Cerebellar nuclear complex (tissue), 1 donor: ENCODE data around the gene PTPRD.
A peak's percentile ranks its signal among the peaks of the same experiment; 100 is the strongest.

ENCODE experiments used
- DNase-seq, 2 experiments: peaks; one replicate each; lab custom pipeline; 2025; lab: John Stamatoyannopoulos, UW

Gene PTPRD

DNA sequence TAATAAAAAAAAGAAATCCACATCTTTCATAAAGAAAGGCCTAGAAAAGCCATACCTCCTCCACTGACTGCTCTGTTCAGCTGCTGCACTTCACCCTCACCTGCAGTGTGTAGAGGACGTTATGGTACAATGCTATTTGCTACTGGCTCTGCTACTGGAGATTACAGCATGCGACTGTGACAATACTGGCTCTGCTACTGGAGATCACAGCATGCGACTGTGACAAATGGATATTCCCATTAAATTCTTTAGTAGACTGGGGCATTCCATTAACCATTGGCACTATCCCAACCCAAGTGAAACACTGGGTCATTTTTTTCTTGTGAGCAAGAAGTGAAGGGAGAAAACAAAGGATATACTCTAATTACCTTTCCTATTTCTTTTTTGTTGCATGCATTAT, 1749.7 kb downstream of the PTPRD start:
- no peak for DNase-seq

DNA sequence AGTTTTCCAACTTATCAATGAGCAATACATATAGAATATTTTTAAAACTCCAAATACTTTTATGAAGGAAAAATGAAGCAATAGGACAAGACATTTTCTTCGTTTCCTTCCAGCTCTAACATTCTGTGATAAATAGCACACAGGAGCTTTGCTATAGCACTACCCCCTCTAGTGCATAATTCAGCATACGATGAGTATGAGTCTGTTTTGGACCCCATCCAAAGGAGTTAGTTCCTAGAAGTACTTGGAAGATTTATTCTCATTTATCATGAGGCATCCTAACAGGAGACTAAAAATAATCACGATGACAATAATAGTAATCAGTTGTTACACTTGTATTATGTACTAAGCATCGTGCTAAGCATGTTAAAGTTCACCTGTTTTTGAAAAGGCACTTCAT, 1751.9 kb downstream of the PTPRD start:
- DNase-seq = no peak

DNA sequence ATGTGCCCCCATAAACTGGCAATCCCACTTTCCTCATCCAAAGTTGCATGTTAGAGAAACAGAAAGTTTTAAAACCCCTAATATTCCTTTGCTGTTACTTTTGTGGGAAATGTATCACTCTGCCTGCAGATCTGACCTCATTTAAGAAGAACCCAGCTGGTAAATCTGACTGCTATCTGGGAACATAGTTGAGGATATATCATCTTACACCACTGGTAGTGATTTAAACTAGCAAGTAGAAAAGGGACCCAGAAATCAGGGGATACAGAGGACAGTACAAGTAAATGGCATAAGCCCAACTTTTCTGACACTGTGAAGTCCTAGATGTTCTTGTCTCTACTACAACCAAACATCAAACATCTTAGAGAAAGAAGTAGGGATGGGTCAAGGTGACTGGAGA, 1752.7 kb downstream of the PTPRD start:
- DNase-seq = no peak

DNA sequence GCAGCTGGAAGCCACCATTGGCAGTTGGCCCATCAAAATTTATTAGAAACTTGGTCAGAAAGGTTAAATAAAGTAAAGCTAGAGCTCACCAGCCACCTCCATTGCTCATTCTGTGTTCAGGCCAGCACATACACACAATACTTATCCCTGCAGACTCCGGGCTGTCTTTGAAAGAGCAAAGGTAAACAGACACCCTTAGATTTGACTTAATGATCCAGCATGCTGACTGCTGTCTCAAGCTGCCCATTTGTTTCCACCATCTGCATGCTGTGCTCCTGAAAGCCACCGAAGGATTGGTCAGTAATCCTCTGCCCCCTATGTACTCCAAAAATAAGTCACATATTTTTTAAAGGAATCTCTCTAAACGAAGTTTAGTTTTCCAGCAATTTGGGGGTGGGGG, 1753.4 kb downstream of the PTPRD start:
- DNase-seq = no peak

DNA sequence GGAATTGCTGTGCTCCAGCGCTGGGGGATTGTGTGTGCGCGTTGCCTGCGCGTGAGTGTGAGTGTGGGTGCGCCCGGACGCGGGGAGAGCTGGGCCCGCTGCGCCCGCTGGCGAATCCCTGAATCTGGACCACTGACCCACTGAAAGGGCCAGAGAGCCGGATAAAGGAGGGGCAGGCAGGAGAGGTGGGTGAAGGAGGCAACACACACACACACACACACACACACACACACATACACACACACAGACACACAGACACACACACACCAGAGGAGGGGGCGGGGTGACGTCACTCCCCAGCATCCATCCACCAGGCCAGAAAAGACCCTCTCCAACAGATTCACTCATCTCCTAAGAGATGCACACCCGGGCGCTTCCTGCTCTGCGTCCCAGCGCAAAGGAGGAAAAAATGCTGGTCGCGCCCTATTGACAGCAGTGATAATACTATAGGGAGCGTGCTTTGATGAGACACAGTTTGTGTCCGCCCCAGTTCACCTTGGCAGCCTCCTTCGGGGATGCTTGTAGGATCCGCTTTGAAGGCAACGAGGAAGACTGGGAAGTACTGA, 1754.1 kb downstream of the PTPRD start:
- DNase-seq = no peak

GRCh38 chr9:8857926-8858595, 1754.7 kb downstream of the PTPRD start:
- peak in 1 of 2 experiments; percentile 54 for DNase-seq

DNA sequence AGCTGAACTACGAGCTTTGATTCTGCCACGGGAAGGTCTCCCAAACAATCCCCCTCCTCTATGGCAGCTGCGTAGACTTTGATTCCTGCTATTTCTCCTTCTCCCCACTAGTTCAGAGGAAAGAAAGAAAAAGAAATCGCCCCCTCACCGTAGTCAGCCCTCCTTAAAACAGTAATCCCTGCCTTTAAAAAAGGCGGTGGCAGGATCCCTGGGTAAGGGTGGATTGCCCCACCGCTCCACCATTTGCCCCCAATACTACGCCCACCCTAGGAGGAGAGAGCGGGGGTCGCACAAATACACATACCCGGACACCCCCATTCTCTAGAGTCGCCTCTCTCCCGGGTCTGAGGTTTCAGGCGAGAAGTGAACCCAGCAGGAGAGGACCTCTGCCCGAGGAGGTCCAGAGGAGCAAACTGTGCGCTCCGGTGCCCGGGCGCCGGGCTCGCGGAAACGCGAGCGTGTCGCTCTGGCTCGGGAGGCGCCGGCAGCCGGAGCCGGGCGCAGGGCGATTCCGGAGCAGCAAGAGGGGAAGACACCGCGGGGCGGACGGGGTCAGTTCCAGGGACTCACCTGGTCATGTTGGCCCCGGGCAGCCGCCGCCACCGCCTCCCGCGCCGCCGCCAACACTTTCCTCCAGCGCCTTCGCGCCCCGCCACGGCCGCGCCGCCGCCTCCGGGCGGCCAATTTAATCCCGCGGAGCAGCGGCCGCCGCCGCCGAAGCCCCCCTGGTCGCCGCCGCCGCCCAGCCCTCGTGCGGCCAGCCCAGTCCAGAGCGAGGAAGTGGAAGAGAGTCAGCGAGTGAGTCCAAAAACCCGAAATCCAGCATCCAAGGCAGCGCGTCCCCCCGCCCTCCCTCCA, 1755.5 kb downstream of the PTPRD start:
- no peak for DNase-seq

DNA sequence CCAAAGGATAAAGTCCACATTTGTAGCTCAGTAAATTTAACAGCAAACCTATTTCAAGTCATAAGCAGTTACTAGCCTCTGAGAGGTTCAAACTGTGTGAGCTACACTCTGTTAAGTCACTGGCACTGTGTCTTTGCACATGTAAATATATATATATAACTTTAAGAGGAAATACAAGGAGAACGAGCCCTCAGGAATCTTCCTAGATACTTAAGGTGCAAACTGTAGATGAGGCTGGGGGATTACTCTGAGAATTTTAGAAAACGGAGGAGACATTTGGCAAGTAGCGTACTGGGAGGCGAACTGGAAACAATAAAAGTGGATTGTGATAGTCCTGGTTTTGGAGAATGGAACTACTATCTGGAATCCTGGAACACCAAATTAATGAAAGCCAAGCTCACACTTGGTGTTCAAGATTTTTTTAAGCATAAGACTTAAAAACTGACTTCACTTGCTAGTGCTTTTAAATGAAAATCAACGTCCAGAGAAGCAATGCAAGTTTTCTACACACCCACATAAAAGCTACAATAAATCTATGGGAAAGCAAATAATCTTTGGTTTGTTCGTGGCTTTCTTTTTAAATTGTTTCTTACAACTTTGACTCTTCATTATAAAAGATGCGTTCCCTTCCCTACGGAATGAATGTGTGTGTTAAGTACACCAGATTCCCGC, 1756.3 kb downstream of the PTPRD start:
- no peak for DNase-seq

DNA sequence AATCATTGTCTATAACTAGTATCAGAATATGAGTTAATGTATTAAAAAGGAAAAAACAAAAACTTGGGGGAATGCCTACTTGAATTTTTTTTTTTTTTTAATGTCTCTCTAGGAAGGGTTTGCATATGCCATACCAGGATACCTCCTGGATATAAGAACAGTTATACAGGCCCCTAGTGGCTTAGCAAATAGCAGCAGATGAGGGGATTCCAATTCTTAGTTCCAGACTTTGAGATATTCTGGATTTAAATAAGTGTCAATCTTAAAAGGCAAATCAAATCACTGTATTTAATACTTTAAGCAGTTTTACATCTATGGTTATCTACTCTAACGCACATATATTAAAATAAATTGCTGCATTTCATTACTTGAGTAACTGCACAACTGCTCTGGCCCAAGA, 1757.8 kb downstream of the PTPRD start:
- DNase-seq = peak in 1 of 2 experiments; percentile 43

GRCh38 chr9:8852301-8852864, 1760.4 kb downstream of the PTPRD start:
- peak in 1 of 2 experiments; percentile 12 for DNase-seq

- DNase-seq = no peak
Measured at GRCh38 chr9:8850914-8851313, 1761.9 kb downstream of the PTPRD start.

DNA sequence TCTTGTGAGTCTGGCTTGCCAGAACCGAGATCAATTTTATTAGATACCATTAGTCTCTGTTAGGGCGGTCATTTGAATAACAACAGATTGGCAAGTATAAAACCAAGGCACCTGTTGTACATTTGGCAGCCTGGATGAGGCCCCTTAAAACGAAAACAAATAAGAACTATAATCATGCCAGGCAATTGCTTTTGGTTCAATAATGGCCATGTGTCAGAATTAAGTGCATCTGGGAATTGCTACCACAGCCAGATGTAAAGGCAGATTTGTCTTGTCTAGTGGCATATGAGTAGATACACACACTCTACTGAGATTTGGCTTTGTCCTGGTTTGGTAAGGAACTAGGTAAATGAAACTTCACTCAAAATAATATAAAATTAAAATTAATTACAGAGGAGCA, 1767.0 kb downstream of the PTPRD start:
- DNase-seq = no peak

- no peak for DNase-seq
Measured at GRCh38 chr9:8845376-8845775, 1767.4 kb downstream of the PTPRD start.

DNA sequence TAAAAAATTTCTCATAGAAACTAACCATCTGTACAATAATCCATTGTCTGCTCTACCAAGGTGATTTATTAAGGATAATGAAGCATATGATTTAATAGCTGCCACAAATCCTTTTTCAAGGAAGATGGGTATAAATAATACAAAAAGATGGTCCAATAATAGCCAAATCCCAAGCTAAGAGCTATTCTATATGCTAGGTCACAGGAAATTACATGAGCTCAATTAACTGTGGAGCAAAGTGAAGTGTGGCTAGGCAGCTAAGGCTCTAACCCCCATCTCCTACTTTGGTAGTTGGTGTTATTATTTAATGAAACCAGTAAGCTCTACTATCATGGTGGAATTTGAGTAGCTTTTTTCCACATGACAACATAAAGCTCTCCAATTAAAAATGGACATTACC, 1768.3 kb downstream of the PTPRD start:
- DNase-seq = no peak

DNA sequence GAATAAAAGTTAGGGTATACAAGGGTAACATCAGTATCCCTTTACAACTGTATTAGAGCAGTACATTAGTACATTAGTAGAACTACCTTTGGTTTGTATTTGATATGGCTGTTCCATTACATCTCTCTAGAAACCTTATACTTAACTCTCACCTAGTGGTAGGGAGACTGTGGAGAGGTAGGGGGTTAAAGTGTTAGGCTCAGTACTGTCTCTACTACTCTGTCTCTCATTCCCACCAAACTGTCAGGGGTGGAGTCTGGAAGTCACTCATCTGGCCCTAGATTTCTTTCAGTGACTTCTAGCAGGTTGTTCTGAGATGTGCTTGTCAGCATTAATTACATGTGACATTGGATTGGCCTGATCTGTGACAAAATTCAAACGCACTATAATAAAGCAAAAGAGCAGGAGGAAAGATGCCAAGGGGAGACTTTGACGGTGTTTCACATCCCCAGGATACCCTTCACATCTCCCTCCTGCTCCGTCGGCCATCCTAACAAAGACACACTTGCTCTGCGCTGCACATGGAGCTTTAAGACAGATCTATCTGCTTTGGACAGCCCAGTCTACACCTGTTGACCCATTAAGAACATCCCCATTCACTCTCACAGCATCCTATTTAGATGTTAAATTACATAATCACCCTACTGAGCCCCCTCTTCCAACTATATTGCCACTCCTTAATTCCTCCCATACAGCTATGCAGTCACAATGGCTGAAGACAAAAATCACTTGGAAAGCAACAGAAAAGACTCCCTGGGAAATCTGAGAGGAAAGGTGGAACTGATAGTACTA, 1770.2 kb downstream of the PTPRD start:
- DNase-seq = no peak

DNA sequence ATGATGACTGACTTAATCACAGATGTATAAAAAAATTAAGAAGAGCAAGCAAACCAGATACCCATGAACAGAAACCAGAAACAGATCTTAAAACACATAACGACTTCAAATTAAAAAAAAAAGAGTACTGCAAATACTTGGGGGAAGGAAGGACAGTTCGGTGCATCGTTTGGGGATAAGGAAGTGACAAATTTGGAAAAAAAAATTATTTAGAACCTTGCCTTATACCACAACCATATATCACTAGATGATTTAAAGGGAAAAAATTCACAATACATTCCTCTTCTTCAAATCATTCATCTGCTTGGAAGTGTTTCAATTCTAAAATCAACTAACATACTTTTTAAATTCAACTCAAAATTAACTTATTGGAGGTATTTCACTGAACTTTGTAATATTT, 1774.7 kb downstream of the PTPRD start:
- no peak for DNase-seq

- no peak for DNase-seq
Measured at GRCh38 chr9:8835291-8835690, 1777.5 kb downstream of the PTPRD start.

DNA sequence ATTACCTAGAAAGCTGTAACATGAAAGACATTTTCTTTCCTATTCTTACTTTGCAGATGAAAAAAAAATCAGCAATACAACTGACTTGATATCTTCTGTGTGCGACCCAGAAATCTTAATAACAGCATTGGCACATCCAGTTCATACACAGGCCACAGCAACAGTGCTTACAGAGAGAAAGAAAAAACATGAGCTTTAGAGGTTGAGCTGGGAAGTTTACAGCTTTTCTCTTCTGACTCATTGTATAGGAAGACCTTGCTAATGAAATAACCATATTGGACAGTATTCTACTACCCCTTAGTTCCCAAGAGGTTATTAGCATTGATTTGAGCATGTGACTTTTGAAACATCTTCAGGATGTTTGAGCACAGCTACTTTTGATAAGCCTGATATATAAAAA, 1779.8 kb downstream of the PTPRD start:
- DNase-seq = no peak

GRCh38 chr9:8832386-8832785, 1780.4 kb downstream of the PTPRD start:
- no peak for DNase-seq

DNA sequence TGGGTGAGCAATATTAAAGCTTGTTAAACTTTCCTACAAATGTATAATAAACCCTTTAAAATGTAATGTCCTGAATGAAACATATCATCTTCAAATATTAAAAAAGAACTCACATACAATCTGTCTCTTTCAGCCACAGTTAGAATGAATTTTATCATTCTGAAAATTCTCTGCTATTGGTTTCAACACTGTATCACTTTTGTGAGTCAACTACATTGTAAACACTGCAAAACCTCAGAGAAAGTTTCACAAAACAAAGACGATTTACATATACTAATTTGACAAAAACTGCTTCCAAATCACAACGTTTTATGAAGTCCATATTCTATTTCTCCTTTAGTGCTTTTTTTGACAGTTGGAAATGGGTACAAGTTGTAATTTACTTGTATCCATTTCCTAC, 1781.2 kb downstream of the PTPRD start:
- no peak for DNase-seq

- DNase-seq = no peak
Measured at GRCh38 chr9:8826281-8826680, 1786.5 kb downstream of the PTPRD start.
